ENCODE results near the gene PBX3. TPM values are rescaled to one million over a fixed set of nuclear protein-coding genes. Genes with fewer than 3 reads are reported as not detected.

Gene PBX3
- total RNA-seq, 1 experiment from 2014 or later = 46.0 TPM

GRCh38 chr9:125767349-125767748 is 20.2 kb downstream of the PBX3 start:
- no peak overlapping the region for H4K5ac ChIP-seq (ENCODE audit: insufficient read length, low read depth, low read length)
- Mint-ChIP-seq H3K4me1 (peaks cover 43 to 49% of the 10 kb centered on the region in 2 experiments), H3K36me3 (ENCODE audit: insufficient read depth in 1 of 3, low read depth in 3 of 3) (peaks cover 0 to 4% (median 0%) of the 10 kb centered on the region in 3 experiments; a peak in 1 of 7 replicates)

More at GRCh38 chr9:125767349-125767748, 20.2 kb downstream of the PBX3 start:
- Mint-ChIP-seq H3K9me3 (no peaks in the 10 kb centered on the region), H3K4me3 (no peak overlapping the region), H3K27me3 (ENCODE audit: low read depth) (no peaks in the 10 kb centered on the region), H3K27ac (no peak overlapping the region)
- Histone ChIP-seq H2BK20ac (ENCODE audit: low read depth, low read length, poor library complexity, severe bottlenecking) (no peak overlapping the region), H4K8ac (replicated peaks; ENCODE audit: insufficient read length, low read depth, low read length) (no peak overlapping the region), H3K79me1 (ENCODE audit: insufficient read depth, low read depth, low read length, poor library complexity, severe bottlenecking) (no peaks in the 10 kb centered on the region), H3K56ac (ENCODE audit: insufficient read length, low read depth, low read length) (no peak overlapping the region), H3K4ac (ENCODE audit: low read depth, low read length) (no peak overlapping the region), H3K9ac (ENCODE audit: extremely low read depth, insufficient read length, low read length) (no peak overlapping the region), H3K23me2 (ENCODE audit: insufficient read length, low read depth, low read length, poor library complexity, severe bottlenecking) (no peaks in the 10 kb centered on the region), H2BK5ac (ENCODE audit: insufficient read length, low read length) (no peak overlapping the region), H4K91ac (ENCODE audit: insufficient read length, low read depth, low read length) (no peak overlapping the region), H2AFZ (ENCODE audit: low read length) (no peak overlapping the region), H2AK5ac (ENCODE audit: insufficient read length, low read length) (no peak overlapping the region), H3K27ac (ENCODE audit: insufficient read length, low read depth, low read length) (no peak overlapping the region), H2BK15ac (ENCODE audit: low read depth, low read length) (no peak overlapping the region), H3K18ac (ENCODE audit: insufficient read length, low read depth, low read length) (no peak overlapping the region), H2BK120ac (ENCODE audit: low read depth, low read length, poor library complexity, severe bottlenecking) (no peak overlapping the region), H2BK12ac (ENCODE audit: insufficient read length, low read depth, low read length) (no peak overlapping the region), H3K27me3 (ENCODE audit: insufficient read depth, low read length) (no peaks in the 10 kb centered on the region), H3K4me1 (ENCODE audit: insufficient read depth, low read length) (peaks cover 3% of the 10 kb centered on the region; the same call in 1 of the 2 replicates), H3K14ac (ENCODE audit: insufficient read depth, low read length) (no peak overlapping the region), H3K79me2 (ENCODE audit: insufficient read depth, low read length) (peaks cover 2% of the 10 kb centered on the region; the same call in 1 of the 2 replicates), H3K23ac (ENCODE audit: insufficient read length, low read depth, low read length) (no peak overlapping the region), H4K20me1 (ENCODE audit: control insufficient read depth, insufficient read depth, insufficient read length) (no peaks in the 10 kb centered on the region), H3T11ph (ENCODE audit: low read length) (no peak overlapping the region), H3K9me3 (ENCODE audit: control insufficient read depth, low read depth, low read length) (no peaks in the 10 kb centered on the region), H3K4me2 (ENCODE audit: insufficient read depth, insufficient read length, low read length) (no peak overlapping the region)
- DNase-seq = no peak
- TF ChIP-seq CTCF (conservative IDR thresholded peaks at IDR 0.05) = no peak
